Measurements from ENCODE around the gene IFT52.

Gene IFT52

GRCh38 chr20:43554369-43554768 is 36.4 kb upstream of the IFT52 start:
- H3K4me3 ChIP-seq (ENCODE audit: low read depth in 1 of 2, low read length in 1 of 2): no peak overlapping the region
- H3K27ac ChIP-seq: no peak overlapping the region
- peaks cover 22 to 26% of the 10 kb centered on the region in 2 experiments for H3K4me1 ChIP-seq (ENCODE audit: control insufficient read depth in 1 of 2, insufficient read depth in 1 of 2, low read depth in 1 of 2, low read length in 1 of 2)
- H3K36me3 ChIP-seq: no peaks in the 10 kb centered on the region
- TF ChIP-seq CTCF (IDR thresholded peaks at IDR 0.05): no peak
- no peaks in the 10 kb centered on the region for H3K27me3 ChIP-seq
- no peaks in the 10 kb centered on the region for H3K9me3 ChIP-seq

DNA sequence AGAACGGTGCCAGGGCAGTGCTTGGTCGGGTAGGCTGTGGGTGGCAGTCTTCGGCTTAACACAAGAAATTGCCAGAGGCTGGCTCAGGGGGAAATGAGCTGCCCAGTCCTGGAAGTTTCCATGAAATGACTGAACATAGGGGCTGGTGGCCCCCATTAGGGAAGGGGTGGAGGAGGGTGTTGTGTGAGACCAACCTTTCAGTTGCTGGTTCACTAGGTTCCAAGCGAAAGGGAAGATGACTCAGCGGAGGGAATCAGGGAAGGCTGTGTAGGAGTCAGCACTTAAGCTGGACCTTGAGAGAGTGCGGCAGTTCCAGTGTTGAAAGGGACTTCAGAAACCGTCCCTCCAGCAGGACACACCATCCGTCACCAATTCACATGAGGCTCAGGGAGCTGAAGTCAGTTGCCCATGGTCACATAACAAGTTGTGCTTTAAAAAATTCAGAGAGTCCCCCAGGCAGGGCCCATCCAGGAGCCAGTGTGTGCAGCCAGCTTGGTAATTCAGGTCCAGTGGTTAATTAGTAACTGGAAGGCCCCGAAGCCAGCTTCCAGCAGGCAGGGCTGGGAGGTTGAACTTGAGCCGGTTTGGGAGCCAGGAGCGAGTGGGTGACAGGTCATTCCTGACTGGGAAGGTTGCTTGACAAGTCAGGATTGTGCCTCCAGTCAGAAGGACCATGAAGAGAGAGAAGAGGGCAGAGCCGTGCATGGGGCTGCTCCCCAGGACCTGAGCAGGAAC is 32.2 kb upstream of the IFT52 start, which contains the start of gene SGK2:
Gene SGK2, plus strand, starts transcription at position 616 of the 735 bp plus-strand sequence. CDS start 7,469 bp downstream, outside the sequence.
- Histone ChIP-seq H3K27me3 (no peaks in the 10 kb centered on the region), H3K27ac (no peak within 1 kb of the TSS), H3K4me3 (ENCODE audit: low read depth in 1 of 2, low read length in 1 of 2) (no peak within 1 kb of the TSS), H3K4me1 (ENCODE audit: control insufficient read depth in 1 of 2, insufficient read depth in 1 of 2, low read depth in 1 of 2, low read length in 1 of 2) (peaks cover 19 to 26% of the 10 kb centered on the region in 2 experiments), H3K36me3 (no peaks in the 10 kb centered on the region), H3K9me3 (no peaks in the 10 kb centered on the region)
- no peak for TF ChIP-seq CTCF (IDR thresholded peaks at IDR 0.05)

GRCh38 chr20:43559147-43559987 is 31.4 kb upstream of the IFT52 start:
- no peak overlapping the region for H3K4me3 ChIP-seq (ENCODE audit: low read depth in 1 of 2, low read length in 1 of 2)
- TF ChIP-seq CTCF (IDR thresholded peaks at IDR 0.05): no peak
- no peaks in the 10 kb centered on the region for H3K27me3 ChIP-seq

DNA sequence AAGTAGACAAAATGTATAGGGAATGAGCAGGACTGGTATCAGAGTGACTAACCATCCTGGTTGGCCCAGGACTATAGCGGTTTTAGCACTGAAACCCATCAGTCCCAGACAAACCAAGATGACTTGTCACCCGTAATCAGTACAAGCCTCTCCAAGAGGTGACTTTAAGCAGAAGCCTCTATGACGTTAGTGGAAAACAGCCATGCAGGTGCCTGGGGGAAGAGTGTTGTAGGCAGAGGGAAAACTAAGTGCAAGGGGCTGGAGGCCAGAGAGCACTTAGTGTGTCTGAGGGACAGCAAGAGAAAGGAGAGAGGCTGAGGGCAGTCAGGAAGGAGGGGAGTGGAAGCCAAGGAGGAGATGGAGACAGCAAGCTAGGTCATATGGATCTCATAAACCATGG is 29.8 kb upstream of the IFT52 start:
- Histone ChIP-seq H3K27me3 (no peaks in the 10 kb centered on the region), H3K9me3 (no peaks in the 10 kb centered on the region), H3K27ac (no peak overlapping the region), H3K36me3 (no peaks in the 10 kb centered on the region), H3K4me1 (ENCODE audit: control insufficient read depth in 1 of 2, insufficient read depth in 1 of 2, low read depth in 1 of 2, low read length in 1 of 2) (peaks cover 19 to 23% of the 10 kb centered on the region in 2 experiments), H3K4me3 (ENCODE audit: low read depth in 1 of 2, low read length in 1 of 2) (no peak overlapping the region)
- no peak for TF ChIP-seq CTCF (IDR thresholded peaks at IDR 0.05)

More at GRCh38 chr20:43559147-43559987, 31.4 kb upstream of the IFT52 start:
- Histone ChIP-seq H3K9me3 (no peaks in the 10 kb centered on the region), H3K36me3 (no peaks in the 10 kb centered on the region), H3K4me1 (ENCODE audit: control insufficient read depth in 1 of 2, insufficient read depth in 1 of 2, low read depth in 1 of 2, low read length in 1 of 2) (peaks cover 19 to 26% of the 10 kb centered on the region in 2 experiments), H3K27ac (no peak overlapping the region)

GRCh38 chr20:43563429-43563828 is 27.3 kb upstream of the IFT52 start:
- no peak overlapping the region for H3K27ac ChIP-seq
- TF ChIP-seq CTCF (IDR thresholded peaks at IDR 0.05): no peak
- H3K4me3 ChIP-seq (ENCODE audit: low read depth in 1 of 2, low read length in 1 of 2): no peak overlapping the region

More at GRCh38 chr20:43563429-43563828, 27.3 kb upstream of the IFT52 start:
- Histone ChIP-seq H3K9me3 (no peaks in the 10 kb centered on the region), H3K4me1 (ENCODE audit: control insufficient read depth in 1 of 2, insufficient read depth in 1 of 2, low read depth in 1 of 2, low read length in 1 of 2) (peaks cover 6 to 14% of the 10 kb centered on the region in 2 experiments), H3K36me3 (no peaks in the 10 kb centered on the region), H3K27me3 (no peaks in the 10 kb centered on the region)
